ENCODE results near the gene DOCK4.

Gene DOCK4

DNA sequence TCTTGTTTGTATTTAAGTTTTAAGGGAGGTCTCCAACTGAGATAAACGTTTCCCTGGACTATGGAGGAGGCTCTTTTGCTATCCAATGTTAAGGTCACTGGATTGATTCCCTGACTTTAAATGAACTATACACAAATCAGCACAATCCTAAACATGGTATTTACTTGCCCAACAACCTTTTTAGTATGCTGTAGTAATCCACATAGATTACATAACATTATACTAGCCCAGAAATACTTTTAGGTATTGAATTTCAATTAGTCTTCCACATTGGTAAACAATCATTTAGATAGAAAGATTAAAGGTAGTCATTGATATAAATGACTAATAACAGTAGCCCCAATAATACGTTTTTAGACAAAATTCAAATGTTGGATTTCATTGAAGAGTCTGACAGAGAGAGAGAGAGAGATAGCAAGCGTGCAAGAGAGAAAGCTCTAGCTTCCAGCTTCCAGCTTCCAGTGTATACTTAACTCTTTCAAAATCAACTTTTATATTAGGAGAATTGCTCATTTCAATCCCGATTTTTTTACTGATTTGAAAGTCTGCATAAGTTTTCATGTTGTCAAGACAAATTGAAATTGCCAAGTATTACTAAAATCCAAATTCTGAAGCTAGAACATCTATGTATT, 155.8 kb downstream of the DOCK4 start:
- DNase-seq (ENCODE audit: low spot score), result no peak

DNA sequence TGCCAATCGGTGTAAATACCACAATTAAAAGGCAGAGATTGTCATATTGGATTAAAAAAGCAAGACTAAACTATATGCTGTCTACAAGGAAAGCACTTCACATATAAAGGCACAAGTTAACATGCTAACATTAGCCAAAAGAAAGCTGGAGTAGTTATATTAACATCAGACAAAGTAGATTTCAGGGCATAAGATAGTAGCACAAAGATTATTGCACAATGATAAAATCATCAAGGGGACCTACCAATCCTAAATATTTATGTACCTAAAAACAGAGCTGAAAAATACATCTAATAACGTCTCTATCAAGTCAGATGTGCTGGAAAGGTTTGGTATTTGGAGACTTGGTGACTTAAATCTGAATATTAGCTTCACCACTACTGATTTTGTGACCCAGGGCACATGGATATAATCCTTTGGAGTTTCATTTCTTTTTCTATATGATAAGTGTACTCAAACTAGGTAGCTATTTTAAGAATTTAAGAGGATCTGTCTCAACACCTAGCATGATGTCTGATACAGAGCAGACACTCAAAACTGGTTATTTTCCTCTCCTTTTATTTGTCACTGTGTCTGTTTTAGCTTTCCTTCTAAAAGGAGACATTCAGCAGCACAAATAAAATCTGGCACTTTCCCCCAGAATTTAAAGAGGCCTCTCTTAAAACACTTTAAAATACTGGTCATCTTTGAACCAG, 156.5 kb downstream of the DOCK4 start:
- no peak for DNase-seq (ENCODE audit: low spot score)

DNA sequence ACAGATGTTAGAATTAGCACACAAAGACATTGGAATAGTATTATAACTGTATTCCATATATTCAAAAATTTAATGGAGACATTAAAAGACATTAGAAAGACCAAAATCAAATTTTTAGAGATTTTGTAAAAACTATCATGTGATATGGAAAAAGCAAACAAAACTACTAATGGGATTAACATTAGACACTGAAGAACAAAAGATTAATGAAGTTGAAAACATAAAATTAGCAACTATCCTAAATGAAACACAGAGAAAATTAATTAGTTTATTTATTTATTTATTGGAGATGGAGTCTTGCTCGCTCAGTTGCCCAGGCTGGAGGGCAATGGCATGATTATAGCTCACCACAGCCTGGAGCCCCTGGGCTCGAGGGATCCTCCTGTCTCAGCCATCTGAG, 158.8 kb downstream of the DOCK4 start:
- DNase-seq (ENCODE audit: low spot score), result no peak

DNA sequence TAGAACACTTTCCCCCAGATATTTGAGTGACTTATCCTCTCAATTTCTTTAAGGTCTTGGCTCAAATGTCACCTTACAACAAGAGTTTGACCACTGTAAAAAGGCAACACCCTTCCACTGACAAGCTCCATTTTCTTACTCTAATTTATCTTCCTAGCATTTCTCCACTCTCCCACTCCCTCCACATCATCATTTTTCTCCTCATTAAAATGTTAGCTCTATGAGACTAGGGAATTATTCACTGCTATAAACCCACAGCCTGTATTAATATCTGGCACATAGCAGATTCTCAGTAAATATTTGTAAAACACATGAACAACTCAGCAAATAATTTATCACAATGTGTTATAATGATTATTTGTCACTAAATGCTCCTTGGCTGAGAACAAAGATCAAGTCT, 161.0 kb downstream of the DOCK4 start:
- DNase-seq (ENCODE audit: low spot score), result no peak

DNA sequence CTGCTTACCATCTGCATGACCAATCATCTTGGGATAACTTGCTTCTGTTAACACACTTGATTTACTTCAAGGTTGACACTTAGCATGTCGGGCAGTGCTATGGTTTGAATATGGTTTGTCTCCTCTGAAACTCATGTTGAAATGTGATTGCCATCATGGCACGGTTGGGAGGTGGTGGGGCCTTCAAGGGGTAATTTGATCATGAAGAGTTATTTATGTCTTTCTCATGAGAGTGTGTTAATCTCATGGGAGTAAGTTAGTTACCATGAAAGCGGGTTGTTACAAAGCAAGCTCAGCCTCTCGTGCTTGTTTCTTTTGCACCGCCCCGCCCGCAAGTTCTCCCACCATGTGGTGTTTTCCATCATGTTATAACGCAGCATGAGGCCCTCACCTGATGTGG, 163.6 kb downstream of the DOCK4 start:
- no peak for DNase-seq (ENCODE audit: low spot score)

DNA sequence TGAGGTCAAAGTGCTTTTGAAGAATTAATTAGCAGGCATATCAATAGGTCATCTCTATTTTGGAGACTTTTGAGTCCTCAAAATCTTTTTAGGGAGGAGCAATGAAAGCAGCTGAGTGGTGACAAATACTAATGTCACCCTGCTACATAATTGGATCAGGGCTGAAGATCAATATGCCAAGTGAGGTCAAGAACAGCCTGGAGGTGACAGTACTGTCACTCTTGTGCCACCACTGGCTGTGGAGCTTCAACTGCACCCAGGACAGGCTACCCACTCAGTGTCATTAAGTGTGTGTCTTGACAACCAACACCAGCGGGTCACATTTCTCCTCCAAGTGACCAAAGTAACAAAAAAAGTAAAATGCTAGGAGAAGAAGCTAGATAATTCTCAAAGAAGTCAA, 167.8 kb downstream of the DOCK4 start:
- DNase-seq (ENCODE audit: low spot score), result no peak

GRCh38 chr7:112036071-112036470, 170.1 kb downstream of the DOCK4 start:
- no peak for DNase-seq (ENCODE audit: low spot score)

GRCh38 chr7:112031689-112032088, 174.5 kb downstream of the DOCK4 start:
- DNase-seq (ENCODE audit: low spot score), result no peak

GRCh38 chr7:112025556-112025955, 180.6 kb downstream of the DOCK4 start:
- DNase-seq (ENCODE audit: low spot score), result no peak

DNA sequence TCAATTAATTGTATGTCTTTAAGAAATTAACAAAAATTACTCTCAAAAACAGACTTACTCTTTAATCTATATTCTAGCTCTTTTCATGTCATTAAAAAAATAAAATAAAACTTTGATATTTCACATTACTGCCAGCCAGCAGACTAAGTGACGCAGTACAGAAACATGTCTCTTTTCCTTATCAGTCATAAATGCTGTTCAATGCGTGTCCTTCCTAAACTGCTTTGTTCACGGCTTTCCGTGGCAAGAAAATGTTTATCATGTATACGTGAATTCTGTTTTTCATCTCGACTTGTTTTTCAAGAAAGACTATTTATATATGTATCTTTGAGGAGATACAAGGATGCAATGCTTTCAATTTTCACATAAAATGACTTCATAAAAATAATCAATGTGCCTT, 182.4 kb downstream of the DOCK4 start:
- DNase-seq (ENCODE audit: low spot score), result no peak

- no peak for DNase-seq (ENCODE audit: low spot score)
These were observed 182.9 kb downstream of the DOCK4 start for GRCh38 chr7:112023282-112023681.

GRCh38 chr7:112022128-112022527, 184.1 kb downstream of the DOCK4 start:
- DNase-seq (ENCODE audit: low spot score), result no peak

- no peak for DNase-seq (ENCODE audit: low spot score)
These were observed 184.7 kb downstream of the DOCK4 start for GRCh38 chr7:112021379-112022044.

DNA sequence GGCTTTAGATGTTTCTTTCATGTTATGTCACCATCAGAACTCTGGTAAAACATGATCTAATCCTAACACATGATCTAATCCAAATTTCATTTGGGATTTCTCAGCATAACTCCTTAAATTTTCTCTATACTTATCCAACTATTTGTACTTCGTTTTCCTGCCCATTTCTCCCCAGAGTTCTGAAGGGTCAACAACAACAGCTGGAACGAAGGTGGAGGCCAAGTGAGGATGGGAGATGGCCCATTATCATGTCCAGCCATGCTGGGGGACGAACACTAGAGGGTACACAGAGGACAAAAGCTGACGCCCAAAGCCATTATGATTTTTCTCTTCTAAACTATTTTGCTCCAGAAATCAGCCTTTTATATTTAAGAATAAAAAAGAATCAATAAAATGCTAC, 185.4 kb downstream of the DOCK4 start:
- DNase-seq (ENCODE audit: low spot score), result no peak

- DNase-seq (ENCODE audit: low spot score), result no peak
These were observed 186.3 kb downstream of the DOCK4 start for GRCh38 chr7:112019932-112020331.

GRCh38 chr7:112018305-112019030, 187.7 kb downstream of the DOCK4 start:
- no peak for DNase-seq (ENCODE audit: low spot score)

GRCh38 chr7:112015146-112015545, 191.1 kb downstream of the DOCK4 start:
- no peak for DNase-seq (ENCODE audit: low spot score)

DNA sequence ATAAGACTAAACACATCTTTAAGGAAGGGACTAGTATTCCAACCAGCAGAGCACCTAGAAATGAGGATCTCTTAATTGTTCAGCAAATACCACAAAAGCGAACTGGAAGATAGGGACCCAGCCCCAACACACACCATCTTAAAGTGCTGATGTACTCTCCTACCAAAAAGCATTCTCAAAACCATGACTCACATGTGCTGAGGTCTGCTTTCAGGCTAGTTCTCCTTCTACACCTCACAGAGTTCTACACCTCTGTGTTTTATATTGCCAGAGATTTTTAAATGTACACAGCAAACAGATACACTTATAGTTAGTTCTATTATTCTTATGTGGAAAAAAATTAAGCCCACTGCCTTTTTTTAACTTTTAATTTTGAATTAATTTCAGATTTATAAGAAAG, 191.9 kb downstream of the DOCK4 start:
- no peak for DNase-seq (ENCODE audit: low spot score)

DNA sequence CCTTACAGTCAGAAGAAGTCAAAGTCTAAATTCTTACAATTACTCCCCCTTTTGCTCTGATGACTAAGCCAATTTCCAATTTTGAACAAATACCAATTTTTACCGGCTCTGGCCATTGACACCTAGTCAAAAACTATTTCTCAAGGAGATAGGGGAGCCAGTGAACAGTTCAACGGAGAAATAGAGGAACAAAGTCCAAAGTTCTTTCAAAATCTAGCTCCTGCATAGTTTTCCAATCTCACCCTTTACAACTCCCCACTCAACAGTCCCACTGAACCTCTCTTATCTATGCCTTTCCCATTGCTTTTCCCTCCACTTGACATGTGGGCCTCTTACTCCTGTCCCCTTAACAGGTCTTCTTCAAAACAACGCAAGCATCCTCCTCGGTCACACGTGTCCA, 192.9 kb downstream of the DOCK4 start:
- no peak for DNase-seq (ENCODE audit: low spot score)

- no peak for DNase-seq (ENCODE audit: low spot score)
These were observed 194.0 kb downstream of the DOCK4 start for GRCh38 chr7:112012242-112012641.

DNA sequence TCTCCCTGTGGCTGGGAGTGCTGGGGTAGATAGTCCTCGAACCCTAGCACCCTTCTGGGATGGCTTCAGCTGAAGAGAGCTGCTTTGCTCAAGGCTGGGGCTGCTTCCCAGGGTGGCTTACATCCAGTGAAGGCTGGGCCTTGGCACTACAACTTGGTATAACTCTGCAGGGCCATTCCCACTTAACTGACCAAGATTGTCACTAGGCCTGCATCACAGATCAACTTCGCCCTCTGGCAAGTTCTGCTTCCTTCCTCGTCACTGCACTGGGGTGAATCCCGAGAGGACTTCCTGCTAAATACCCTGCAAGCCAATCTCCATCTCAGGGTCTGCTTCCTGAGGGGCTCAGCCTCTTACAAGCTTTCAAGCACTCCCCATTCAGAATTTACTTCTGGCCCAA, 195.2 kb downstream of the DOCK4 start:
- DNase-seq (ENCODE audit: low spot score), result no peak

DNA sequence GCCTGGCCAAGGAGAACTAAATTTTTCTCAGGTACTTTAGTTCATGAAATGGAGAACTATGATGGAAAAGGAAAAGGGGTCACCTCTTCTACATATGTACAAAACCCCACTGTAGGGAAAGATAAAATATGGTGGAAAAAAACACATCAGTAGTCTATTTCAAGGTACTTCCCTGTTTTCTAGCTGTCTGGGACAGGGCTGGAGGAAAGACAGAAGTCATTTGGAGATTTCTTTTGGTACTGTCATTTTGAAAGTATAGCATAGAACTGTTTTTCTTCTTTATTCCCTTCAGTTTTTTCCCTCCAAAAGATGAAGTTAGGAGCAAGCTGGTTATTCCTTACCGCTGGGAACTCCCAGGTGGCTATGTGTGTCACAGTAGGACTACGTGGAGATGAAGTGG, 196.1 kb downstream of the DOCK4 start:
- peak; percentile 59 for DNase-seq (ENCODE audit: low spot score)

DNA sequence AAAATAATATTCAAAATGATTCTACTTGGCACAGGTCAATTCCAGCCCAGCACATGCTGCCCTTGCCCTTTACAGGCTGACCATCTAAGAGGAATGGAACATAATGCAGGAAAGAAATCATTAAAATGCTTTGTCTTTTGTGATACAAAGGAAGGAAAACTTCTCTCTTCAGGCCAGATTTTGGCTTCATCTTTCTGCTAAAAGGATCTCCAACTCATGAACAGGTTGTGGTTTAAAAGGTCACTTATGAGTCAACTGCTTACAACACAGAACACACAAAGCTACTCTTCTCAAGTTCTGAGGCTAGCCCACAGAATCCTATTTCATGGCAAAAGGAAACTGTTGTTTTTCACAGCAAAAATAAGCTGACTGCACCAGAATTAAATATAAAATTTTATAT, 197.1 kb downstream of the DOCK4 start:
- DNase-seq (ENCODE audit: low spot score), result no peak

All from pons (tissue), 1 donor.